ENCODE measurements around the gene PRDM5.

DNA sequence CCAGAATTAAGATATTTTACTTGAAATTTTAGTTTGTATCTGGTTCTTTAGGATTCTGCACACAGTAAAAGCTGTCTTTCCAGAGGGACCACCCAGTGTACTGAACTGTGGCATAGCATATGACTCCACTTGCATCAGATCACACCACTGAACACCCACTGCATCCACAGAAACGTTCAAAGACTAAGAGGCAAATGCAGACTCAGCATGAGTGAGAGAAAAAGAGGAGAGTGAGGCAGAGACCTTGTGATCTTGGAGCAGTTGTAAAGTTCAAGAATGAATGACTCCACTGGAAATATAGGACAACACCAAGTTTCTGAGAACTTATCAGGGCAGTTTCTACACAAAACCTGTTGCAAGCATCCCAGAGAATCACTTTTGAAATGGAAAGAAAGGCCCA is 20.8 kb downstream of the PRDM5 start:
- TF ChIP-seq CTCF (IDR thresholded peaks at IDR 0.05) (no peak), POLR2A (IDR thresholded peaks at IDR 0.05) (no peak)
